ENCODE data around the gene CLINT1. TPM values are rescaled to one million over a fixed set of nuclear protein-coding genes. Genes with fewer than 3 reads are reported as not detected.

CLINT1 gene
- total and polyA plus RNA-seq, 2 donors from 2014 or later, result 34.1 to 173 TPM

- intact Hi-C loops (cut with DNase I), result no loop called here
- Histone ChIP-seq H3K9ac (ENCODE audit: low read length in 3 of 3) (no peak overlapping the region), H3K9me3 (ENCODE audit: control insufficient read depth in 2 of 3, insufficient read depth in 1 of 3, low read length in 3 of 3) (no peaks in the 10 kb centered on the region), H3K36me3 (ENCODE audit: control insufficient read depth in 2 of 3, insufficient read depth in 3 of 3, low read length in 3 of 3) (no peaks in the 10 kb centered on the region), H3K27me3 (ENCODE audit: control insufficient read depth, insufficient read depth, low read length) (no peaks in the 10 kb centered on the region), H3K4me3 (ENCODE audit: low read length in 3 of 3) (no peak overlapping the region), H3K27ac (ENCODE audit: low read depth in 2 of 2, low read length in 2 of 2) (no peak overlapping the region), H3K4me1 (ENCODE audit: control insufficient read depth in 2 of 3, insufficient read depth in 2 of 3, low read depth in 1 of 3, low read length in 3 of 3) (no peaks in the 10 kb centered on the region)
- DNase-seq (peak in 4 of 5 donors; percentile 49 to 80 (median 65)), FAIRE-seq (no peak)
- TF ChIP-seq CTCF (IDR thresholded peaks at IDR 0.05; ENCODE audit: borderline replicate concordance, extremely low read depth, insufficient read depth), result no peak
Observed at GRCh38 chr5:157778121-157778805, 80.7 kb downstream of the CLINT1 start.

- Histone ChIP-seq H3K4me1 (ENCODE audit: control insufficient read depth in 2 of 3, insufficient read depth in 2 of 3, low read depth in 1 of 3, low read length in 3 of 3) (no peaks in the 10 kb centered on the region), H3K4me3 (ENCODE audit: low read length in 3 of 3) (no peak overlapping the region), H3K36me3 (ENCODE audit: control insufficient read depth in 2 of 3, insufficient read depth in 3 of 3, low read length in 3 of 3) (no peaks in the 10 kb centered on the region), H3K9ac (ENCODE audit: low read length in 3 of 3) (no peak overlapping the region), H3K27ac (ENCODE audit: low read depth in 2 of 2, low read length in 2 of 2) (no peak overlapping the region), H3K27me3 (ENCODE audit: control insufficient read depth, insufficient read depth, low read length) (no peaks in the 10 kb centered on the region), H3K9me3 (ENCODE audit: control insufficient read depth in 2 of 3, insufficient read depth in 1 of 3, low read length in 3 of 3) (no peaks in the 10 kb centered on the region)
- no peak for FAIRE-seq
- intact Hi-C loops (cut with DNase I), result no loop called here
- DNase-seq, result no peak
- TF ChIP-seq CTCF (IDR thresholded peaks at IDR 0.05; ENCODE audit: borderline replicate concordance, extremely low read depth, insufficient read depth), result no peak
Observed at GRCh38 chr5:157772127-157772526, 86.8 kb downstream of the CLINT1 start.

- intact Hi-C loops (cut with DNase I), result no loop called here
- no peak for FAIRE-seq
Observed at GRCh38 chr5:157770665-157771064, 88.3 kb downstream of the CLINT1 start.

More at GRCh38 chr5:157770665-157771064, 88.3 kb downstream of the CLINT1 start:
- H3K9ac ChIP-seq (ENCODE audit: low read length in 3 of 3), result no peak overlapping the region
- no peak for TF ChIP-seq CTCF (IDR thresholded peaks at IDR 0.05; ENCODE audit: borderline replicate concordance, extremely low read depth, insufficient read depth)
- no peaks in the 10 kb centered on the region for H3K27me3 ChIP-seq (ENCODE audit: control insufficient read depth, insufficient read depth, low read length)
- no peak for DNase-seq
- H3K27ac ChIP-seq (ENCODE audit: low read depth in 2 of 2, low read length in 2 of 2), result no peak overlapping the region
- no peaks in the 10 kb centered on the region for H3K36me3 ChIP-seq (ENCODE audit: control insufficient read depth in 2 of 3, insufficient read depth in 3 of 3, low read length in 3 of 3)
- no peaks in the 10 kb centered on the region for H3K9me3 ChIP-seq (ENCODE audit: control insufficient read depth in 2 of 3, insufficient read depth in 1 of 3, low read length in 3 of 3)
- H3K4me1 ChIP-seq (ENCODE audit: control insufficient read depth in 2 of 3, insufficient read depth in 2 of 3, low read depth in 1 of 3, low read length in 3 of 3), result no peaks in the 10 kb centered on the region
- no peak overlapping the region for H3K4me3 ChIP-seq (ENCODE audit: low read length in 3 of 3)

All from kidney (tissue), 14 donors.